ENCODE results near the gene EBPL.
A peak's percentile ranks its signal among the peaks of the same experiment; 100 is the strongest.

Gene EBPL

GRCh38 chr13:49670828-49671227 is 20.5 kb downstream of the EBPL start:
- no peak for DNase-seq

- DNase-seq: no peak
Measured at GRCh38 chr13:49669735-49670309, 21.5 kb downstream of the EBPL start.

- DNase-seq: no peak
Measured at GRCh38 chr13:49667773-49668172, 23.5 kb downstream of the EBPL start.

GRCh38 chr13:49664606-49665005 is 26.7 kb downstream of the EBPL start:
- DNase-seq: no peak

- DNase-seq: no peak
Measured at GRCh38 chr13:49657241-49657641, 34.0 kb downstream of the EBPL start.

GRCh38 chr13:49655906-49656305 is 35.4 kb downstream of the EBPL start:
- no peak for DNase-seq

GRCh38 chr13:49654011-49654410 is 37.3 kb downstream of the EBPL start:
- no peak for DNase-seq

GRCh38 chr13:49653478-49653877 is 37.8 kb downstream of the EBPL start:
- no peak for DNase-seq

- no peak for DNase-seq
Measured at GRCh38 chr13:49652355-49653305, 38.7 kb downstream of the EBPL start.

GRCh38 chr13:49651570-49652354 is 39.5 kb downstream of the EBPL start:
- no peak for DNase-seq

GRCh38 chr13:49649963-49650312 is 41.3 kb downstream of the EBPL start:
- DNase-seq: no peak

- no peak for DNase-seq
Measured at GRCh38 chr13:49649244-49649962, 41.9 kb downstream of the EBPL start.

- no peak for DNase-seq
Measured at GRCh38 chr13:49646688-49647087, 44.6 kb downstream of the EBPL start.

GRCh38 chr13:49645451-49645850 is 45.8 kb downstream of the EBPL start:
- DNase-seq: no peak

GRCh38 chr13:49643035-49643646 is 48.1 kb downstream of the EBPL start:
- no peak for DNase-seq

- DNase-seq: no peak
Measured at GRCh38 chr13:49641801-49642291, 49.4 kb downstream of the EBPL start.

GRCh38 chr13:49638744-49639072 is 52.6 kb downstream of the EBPL start:
- DNase-seq: no peak

- DNase-seq: no peak
Measured at GRCh38 chr13:49638030-49638743, 53.1 kb downstream of the EBPL start.

- no peak for DNase-seq
Measured at GRCh38 chr13:49636705-49637104, 54.6 kb downstream of the EBPL start.

GRCh38 chr13:49635599-49636433 is 55.5 kb downstream of the EBPL start:
- peak in 1 of 4 experiments; percentile 14 for DNase-seq

- DNase-seq: no peak
Measured at GRCh38 chr13:49633710-49634109, 57.6 kb downstream of the EBPL start.
